ENCODE data around the gene IMMP2L.
"Not testable (repeated sequence)": the region's sequence is repeated elsewhere in the genome, so short reads cannot be mapped to it uniquely, and the experiment has no call there.

IMMP2L gene

DNA sequence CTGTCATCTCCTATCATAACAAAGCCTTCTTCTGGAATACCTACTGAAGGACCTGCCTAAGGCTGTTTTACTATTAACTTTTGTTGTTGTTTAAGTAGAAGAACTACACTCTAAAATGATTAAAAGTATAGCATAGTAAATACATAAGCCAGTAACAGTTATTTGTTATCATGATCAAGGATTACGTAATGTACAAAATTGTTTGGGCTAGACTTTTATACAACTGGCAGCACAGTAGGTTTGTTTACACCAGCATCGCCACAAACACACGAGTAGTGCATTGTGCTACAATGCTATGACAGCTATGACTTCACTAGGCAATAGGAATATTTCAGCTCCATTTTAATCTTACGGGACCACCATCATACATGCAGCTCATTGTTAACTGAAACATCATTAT lies 302.3 kb downstream of the IMMP2L start:
- no peak for DNase-seq

- DNase-seq: no peak
Measured at GRCh38 chr7:111256391-111256790, 305.9 kb downstream of the IMMP2L start.

GRCh38 chr7:111255576-111255975 lies 306.7 kb downstream of the IMMP2L start:
- DNase-seq: no peak

GRCh38 chr7:111251365-111251764 lies 310.9 kb downstream of the IMMP2L start:
- DNase-seq: not testable (repeated sequence)

DNA sequence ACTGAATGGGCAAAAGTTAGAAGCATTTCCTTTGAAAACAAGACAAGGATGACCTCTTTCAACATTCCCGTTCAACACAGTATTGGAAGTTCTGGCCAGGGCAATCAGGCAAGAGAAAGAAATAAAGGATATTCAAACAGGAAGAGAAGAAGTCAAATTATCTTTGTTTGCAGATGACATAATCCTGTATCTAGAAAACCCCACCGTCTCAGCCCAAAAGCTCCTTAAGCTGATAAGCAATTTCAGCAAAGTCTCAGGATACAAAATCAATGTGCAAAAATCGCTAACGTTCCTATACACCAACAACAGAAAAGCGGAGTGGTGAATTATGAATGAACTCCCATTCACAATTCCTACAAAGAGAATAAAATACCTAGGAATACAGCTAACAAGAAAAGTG lies 312.5 kb downstream of the IMMP2L start:
- not testable (repeated sequence) for DNase-seq

GRCh38 chr7:111242141-111242755 lies 320.0 kb downstream of the IMMP2L start:
- DNase-seq: no peak

DNA sequence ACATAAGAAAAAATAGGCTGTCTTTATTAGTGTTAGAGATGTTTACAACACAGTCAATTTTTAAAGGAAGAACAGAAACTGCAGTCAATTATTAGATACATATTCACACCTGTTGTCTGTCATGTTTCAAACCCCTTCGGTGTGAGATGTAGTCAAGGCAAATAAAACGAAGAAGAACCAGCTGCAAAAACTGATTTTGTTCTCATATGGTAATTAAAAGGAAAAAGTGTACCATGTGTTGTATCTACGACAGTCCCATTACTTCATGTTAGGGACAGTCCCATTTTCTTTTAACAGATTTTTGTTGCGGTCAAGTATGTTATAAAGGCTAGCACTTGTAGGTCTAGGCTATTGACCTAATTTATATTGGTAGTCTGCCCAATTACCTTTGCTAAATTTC lies 321.9 kb downstream of the IMMP2L start:
- no peak for DNase-seq

- DNase-seq: no peak
Measured at GRCh38 chr7:111239437-111239836, 322.9 kb downstream of the IMMP2L start.

GRCh38 chr7:111238886-111239285 lies 323.4 kb downstream of the IMMP2L start:
- peak; percentile 22 for DNase-seq

DNA sequence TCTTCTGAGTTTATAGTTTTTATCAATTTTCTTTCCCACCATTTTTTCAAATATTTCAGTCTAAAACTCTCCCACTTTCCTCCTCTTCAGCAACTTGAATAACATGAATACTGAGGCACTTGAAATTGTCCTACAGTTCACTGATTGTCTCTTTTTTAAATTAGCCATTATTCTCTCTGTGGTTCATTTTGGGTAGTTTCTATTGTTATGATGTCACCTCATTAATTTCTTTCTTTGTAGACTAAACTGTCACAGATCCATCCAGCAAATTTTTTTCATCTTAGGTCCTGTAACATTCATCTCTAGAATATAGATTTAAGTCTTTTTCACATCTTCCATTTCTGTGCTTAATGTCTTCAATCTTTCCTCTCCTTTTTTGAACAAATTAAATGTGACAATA lies 326.6 kb downstream of the IMMP2L start:
- DNase-seq: no peak

- DNase-seq: peak; percentile 74
Measured at GRCh38 chr7:111232249-111233084, 329.8 kb downstream of the IMMP2L start.

GRCh38 chr7:111229916-111230315 lies 332.4 kb downstream of the IMMP2L start:
- DNase-seq: peak; percentile 50

DNA sequence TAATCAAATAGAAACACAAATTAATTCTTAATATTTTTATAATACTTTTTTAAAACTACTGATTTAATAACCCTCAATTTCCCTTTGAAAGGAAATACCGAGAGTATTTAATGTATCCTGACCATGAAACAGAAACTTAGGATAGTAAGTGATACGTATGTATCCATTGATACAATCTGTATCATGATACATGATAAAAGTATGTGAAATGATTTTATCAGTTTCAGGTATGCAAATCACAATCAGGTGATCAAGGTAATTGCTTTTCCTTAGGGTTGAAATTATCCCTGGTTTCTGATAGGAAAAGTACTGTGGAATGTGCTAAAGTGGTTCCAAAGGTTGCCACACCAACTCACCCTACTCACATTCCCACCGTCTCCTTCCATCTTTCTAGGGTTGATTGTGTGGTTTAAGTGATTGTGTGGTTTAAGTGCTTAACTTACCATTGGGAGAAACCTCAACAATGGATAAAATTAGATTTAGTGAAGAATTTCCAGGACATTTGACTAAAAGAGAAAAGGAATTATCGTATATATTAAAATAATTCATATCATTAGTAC lies 333.0 kb downstream of the IMMP2L start:
- no peak for DNase-seq

DNA sequence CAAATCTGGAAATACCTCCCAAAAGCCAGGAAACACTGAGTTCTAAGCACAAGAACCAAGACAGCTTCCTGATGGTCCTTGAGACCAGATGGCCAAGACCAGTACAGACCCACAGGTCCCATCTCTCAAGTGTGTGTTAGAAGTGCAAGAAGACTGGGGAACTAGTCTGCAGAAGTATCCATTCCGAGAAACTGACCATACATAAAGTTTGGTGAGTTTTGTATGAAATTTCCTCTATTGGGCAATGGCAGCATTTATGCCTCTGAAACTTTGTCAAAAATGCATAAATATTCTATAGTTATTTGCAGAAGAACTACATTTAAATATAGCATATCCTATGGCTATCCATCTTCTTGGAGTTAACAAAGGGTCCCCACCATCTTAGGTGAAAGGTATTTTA lies 333.9 kb downstream of the IMMP2L start:
- no peak for DNase-seq

- no peak for DNase-seq
Measured at GRCh38 chr7:111226800-111227199, 335.5 kb downstream of the IMMP2L start.

GRCh38 chr7:111224354-111225231 lies 337.7 kb downstream of the IMMP2L start:
- DNase-seq: no peak

DNA sequence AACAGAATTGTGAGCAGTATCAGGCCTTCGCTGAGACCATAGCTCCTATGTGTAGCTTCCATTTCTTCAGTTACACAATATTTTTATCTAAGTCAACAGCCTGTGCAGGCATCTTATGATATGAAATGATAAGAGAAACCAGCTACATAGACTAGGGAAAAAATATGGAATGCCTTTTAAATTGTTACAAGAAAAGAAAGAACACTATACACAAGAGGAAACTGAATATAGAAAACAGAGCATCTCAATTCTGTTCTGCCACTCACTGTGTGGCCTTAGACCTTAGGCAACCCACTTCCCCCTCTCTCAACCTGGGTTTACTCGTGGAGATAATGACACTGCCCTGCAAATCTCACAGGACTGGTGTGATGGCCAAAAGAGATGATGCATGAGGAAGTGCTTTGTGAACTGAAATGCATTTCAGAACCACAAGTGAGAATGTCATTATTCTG lies 338.5 kb downstream of the IMMP2L start:
- no peak for DNase-seq

DNA sequence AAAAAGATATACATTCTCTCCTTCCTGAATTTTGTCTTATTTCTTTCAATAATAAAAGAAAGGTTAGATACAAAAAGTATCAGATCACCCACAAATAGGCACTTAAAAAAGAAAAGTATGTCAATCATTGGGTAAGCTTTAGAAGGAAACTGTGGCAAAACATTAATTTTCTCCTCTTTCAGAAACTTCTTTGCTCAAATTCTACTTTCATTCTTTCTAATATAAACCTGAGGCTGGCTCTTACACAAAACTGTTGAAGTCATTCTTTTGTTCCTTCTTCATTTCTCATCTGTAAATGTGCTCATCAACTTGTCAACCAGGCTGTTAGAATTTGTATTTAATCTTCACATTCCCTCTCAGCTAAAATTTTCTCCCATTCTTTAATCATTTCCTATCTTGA lies 346.7 kb downstream of the IMMP2L start:
- no peak for DNase-seq

GRCh38 chr7:111212857-111213523 lies 349.3 kb downstream of the IMMP2L start:
- no peak for DNase-seq

DNA sequence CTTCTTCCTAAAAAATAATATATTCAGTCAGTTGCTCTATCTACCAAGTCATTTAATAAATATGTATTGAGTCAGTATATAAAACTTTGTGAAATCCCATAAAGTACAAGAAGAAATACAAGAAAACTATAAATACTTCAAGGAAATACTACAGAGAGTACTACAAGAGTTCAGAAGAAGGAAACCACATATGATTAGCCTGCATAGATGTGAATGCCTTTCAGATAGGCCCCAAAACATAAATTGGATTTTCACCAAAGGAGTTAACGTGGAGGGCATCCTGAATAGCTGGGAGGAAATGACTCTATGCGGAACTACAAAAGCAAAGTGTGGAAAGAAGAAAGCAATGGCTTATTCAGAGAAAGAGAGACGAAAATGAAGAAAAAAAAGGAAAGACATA lies 351.3 kb downstream of the IMMP2L start:
- DNase-seq: peak; percentile 59

DNA sequence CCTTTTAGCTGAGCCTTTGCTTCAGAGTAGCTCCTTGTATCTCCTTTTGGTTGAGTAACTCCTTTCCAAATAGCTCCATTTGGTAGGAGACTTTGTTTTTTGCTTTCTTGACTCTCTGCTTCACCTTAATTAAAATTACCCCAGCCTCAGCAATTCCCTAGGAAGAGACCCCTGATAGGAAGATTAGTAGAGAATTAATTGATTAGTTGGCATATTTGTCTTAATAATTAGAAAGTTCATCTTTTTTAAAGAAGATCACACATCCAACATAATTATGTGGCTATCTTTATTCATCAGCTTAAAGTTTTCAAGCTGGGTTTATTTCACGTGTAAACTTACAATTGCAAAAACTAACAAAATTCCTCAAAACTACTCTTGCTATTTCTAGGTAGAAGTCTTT lies 352.2 kb downstream of the IMMP2L start:
- DNase-seq: no peak

GRCh38 chr7:111205251-111205650 lies 357.0 kb downstream of the IMMP2L start:
- DNase-seq: no peak

All from fibroblast of skin of scalp (primary cell).